ENCODE results near the gene LTBP1.

LTBP1 gene

DNA sequence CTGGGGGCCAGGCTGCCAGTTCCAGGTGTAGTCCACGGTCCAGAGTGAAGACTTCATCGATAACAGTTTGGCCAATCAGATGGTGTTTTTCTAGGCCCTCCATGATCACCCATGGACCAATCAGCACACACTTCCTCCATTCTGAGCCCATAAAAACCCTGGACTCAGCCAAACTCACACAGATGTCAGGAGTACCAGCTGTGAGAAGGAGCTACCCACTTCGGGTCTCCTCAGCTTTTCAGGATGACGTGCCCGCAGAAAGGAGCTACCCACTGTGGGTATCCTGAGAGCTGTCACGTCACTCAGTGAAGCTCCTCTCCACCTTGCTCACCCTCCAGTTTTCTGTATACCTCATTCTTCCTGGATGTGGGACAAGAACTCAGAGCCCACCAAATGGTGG lies 319.7 kb downstream of the LTBP1 start:
- Histone ChIP-seq H3K27ac (ENCODE audit: low read depth, low read length) (no peak overlapping the region), H3K79me2 (ENCODE audit: control insufficient read depth, insufficient read depth, low read length) (no peaks in the 10 kb centered on the region), H3K4ac (ENCODE audit: low read depth, low read length) (no peak overlapping the region), H3K27me3 (ENCODE audit: insufficient read depth, low read length, poor library complexity) (no peaks in the 10 kb centered on the region), H3K4me1 (ENCODE audit: control insufficient read depth, low read depth, low read length) (no peaks in the 10 kb centered on the region), H4K5ac (ENCODE audit: low read length) (no peak overlapping the region), H3K23ac (ENCODE audit: low read length) (no peak overlapping the region), H3K9ac (ENCODE audit: low read length) (no peak overlapping the region), H3K4me2 (ENCODE audit: low read length) (no peak overlapping the region), H3K56ac (ENCODE audit: low read length) (no peak overlapping the region), H2BK5ac (ENCODE audit: low read length) (no peak overlapping the region), H2BK120ac (ENCODE audit: low read depth, low read length) (no peak overlapping the region), H3K36me3 (ENCODE audit: control insufficient read depth, insufficient read depth, low read length) (no peaks in the 10 kb centered on the region), H2AK5ac (ENCODE audit: low read length) (no peak overlapping the region), H2BK15ac (replicated peaks; ENCODE audit: low read depth) (no peak overlapping the region), H3K18ac (ENCODE audit: low read length) (no peak overlapping the region), H4K8ac (ENCODE audit: low read depth, low read length) (no peak overlapping the region), H3K79me1 (ENCODE audit: low read length) (no peaks in the 10 kb centered on the region), H3K4me3 (ENCODE audit: low read length) (no peak overlapping the region)
- no peak for DNase-seq
- no CpG with 5 or more reads among the region's 6 CpGs for WGBS (ENCODE audit: extremely low coverage, insufficient coverage, low lambda C conversion rate)

DNA sequence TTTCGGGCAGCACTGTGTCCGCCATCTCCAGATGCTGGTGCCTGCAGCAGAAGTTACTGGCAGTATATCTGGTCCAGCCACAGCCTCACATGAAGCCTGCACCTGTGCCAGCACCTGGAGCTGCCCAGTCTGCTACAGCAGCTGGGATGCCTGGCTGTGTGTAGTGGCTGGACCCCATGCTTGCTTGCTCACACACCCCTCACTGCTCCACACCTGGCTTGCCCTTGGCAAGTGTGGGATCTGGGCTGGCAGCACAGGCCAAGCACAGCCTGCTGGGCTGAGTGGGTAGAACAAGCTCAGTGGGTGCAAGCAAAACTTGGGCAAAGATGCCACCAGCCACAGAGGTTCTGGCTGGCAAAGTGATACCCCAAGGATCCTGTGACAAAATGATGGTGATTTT lies 320.3 kb downstream of the LTBP1 start:
- no peaks in the 10 kb centered on the region for H3K27me3 ChIP-seq (ENCODE audit: insufficient read depth, low read length, poor library complexity)
- no peak overlapping the region for H3K27ac ChIP-seq (ENCODE audit: low read depth, low read length)
- H3K36me3 ChIP-seq (ENCODE audit: control insufficient read depth, insufficient read depth, low read length) = no peaks in the 10 kb centered on the region
- H3K4ac ChIP-seq (ENCODE audit: low read depth, low read length) = no peak overlapping the region
- H4K8ac ChIP-seq (ENCODE audit: low read depth, low read length) = no peak overlapping the region
- H2BK120ac ChIP-seq (ENCODE audit: low read depth, low read length) = no peak overlapping the region
- no peak overlapping the region for H3K56ac ChIP-seq (ENCODE audit: low read length)
- no peak overlapping the region for H4K5ac ChIP-seq (ENCODE audit: low read length)
- H3K9ac ChIP-seq (ENCODE audit: low read length) = no peak overlapping the region
- no peak overlapping the region for H3K18ac ChIP-seq (ENCODE audit: low read length)
- no peak overlapping the region for H3K4me3 ChIP-seq (ENCODE audit: low read length)
- no peak overlapping the region for H3K23ac ChIP-seq (ENCODE audit: low read length)
- H3K4me2 ChIP-seq (ENCODE audit: low read length) = no peak overlapping the region
- H2BK15ac ChIP-seq (replicated peaks; ENCODE audit: low read depth) = no peak overlapping the region
- H2AK5ac ChIP-seq (ENCODE audit: low read length) = no peak overlapping the region
- H2BK5ac ChIP-seq (ENCODE audit: low read length) = no peak overlapping the region
- DNase-seq = no peak
- no CpG with 5 or more reads among the region's 2 CpGs for WGBS (ENCODE audit: extremely low coverage, insufficient coverage, low lambda C conversion rate)
- H3K79me1 ChIP-seq (ENCODE audit: low read length) = no peaks in the 10 kb centered on the region
- no peaks in the 10 kb centered on the region for H3K79me2 ChIP-seq (ENCODE audit: control insufficient read depth, insufficient read depth, low read length)
- H3K4me1 ChIP-seq (ENCODE audit: control insufficient read depth, low read depth, low read length) = no peaks in the 10 kb centered on the region

DNA sequence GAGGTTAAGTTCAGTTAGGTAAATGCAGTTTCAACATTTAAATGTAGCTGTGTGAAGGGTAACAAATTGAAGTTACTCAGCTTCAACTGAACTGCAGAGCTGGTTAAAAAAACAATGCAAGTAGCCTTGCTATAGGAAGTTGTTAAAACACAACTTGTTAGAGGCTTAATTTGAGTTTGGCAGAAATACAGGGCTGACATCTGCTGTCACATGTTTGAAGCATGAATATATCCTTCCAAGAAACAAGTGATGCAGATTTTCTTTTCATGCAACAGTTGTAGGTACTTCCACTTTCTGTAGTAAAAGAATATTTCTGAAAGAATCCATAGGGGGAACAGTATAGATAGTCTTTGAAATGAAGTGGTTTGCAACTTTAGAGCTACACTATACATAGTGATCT lies 321.0 kb downstream of the LTBP1 start:
- Histone ChIP-seq H3K9ac (ENCODE audit: low read length) (no peak overlapping the region), H2AK5ac (ENCODE audit: low read length) (no peak overlapping the region), H3K36me3 (ENCODE audit: control insufficient read depth, insufficient read depth, low read length) (no peaks in the 10 kb centered on the region), H3K27me3 (ENCODE audit: insufficient read depth, low read length, poor library complexity) (no peaks in the 10 kb centered on the region), H3K4ac (ENCODE audit: low read depth, low read length) (no peak overlapping the region), H4K8ac (ENCODE audit: low read depth, low read length) (no peak overlapping the region), H3K27ac (ENCODE audit: low read depth, low read length) (no peak overlapping the region), H2BK15ac (replicated peaks; ENCODE audit: low read depth) (no peak overlapping the region), H2BK120ac (ENCODE audit: low read depth, low read length) (no peak overlapping the region), H3K4me2 (ENCODE audit: low read length) (no peak overlapping the region), H3K56ac (ENCODE audit: low read length) (no peak overlapping the region), H3K4me3 (ENCODE audit: low read length) (no peak overlapping the region), H3K23ac (ENCODE audit: low read length) (no peak overlapping the region), H3K79me1 (ENCODE audit: low read length) (no peaks in the 10 kb centered on the region), H3K4me1 (ENCODE audit: control insufficient read depth, low read depth, low read length) (no peaks in the 10 kb centered on the region), H3K18ac (ENCODE audit: low read length) (no peak overlapping the region), H2BK5ac (ENCODE audit: low read length) (no peak overlapping the region), H3K79me2 (ENCODE audit: control insufficient read depth, insufficient read depth, low read length) (no peaks in the 10 kb centered on the region), H4K5ac (ENCODE audit: low read length) (no peak overlapping the region)
- no peak for DNase-seq

DNA sequence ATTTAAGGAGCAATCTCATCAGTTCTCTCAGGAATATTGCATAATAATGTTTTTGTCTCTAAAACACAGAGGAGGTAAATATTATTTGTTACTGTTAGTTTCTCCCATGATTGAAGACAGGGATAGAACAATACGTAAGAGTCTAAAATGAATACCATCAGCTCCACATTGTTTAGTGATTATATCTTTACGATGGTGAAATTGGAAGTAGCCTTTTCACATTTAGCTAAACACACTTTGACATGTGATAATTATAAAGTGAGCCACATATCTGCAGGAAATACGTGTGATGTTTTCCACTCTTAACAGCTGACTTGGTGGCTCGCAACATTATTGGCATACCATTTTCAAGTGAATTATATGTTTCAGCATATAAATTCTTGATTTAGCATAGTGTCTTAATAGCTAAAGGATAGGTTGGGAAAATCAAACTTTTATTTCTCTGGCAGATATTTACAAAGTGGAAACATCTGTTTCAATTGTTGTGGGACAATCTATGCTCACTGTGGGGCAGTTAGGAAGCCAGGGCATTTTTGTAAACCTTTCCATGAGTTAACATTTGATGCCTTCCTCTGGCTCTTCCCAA lies 321.6 kb downstream of the LTBP1 start:
- DNase-seq = no peak

DNA sequence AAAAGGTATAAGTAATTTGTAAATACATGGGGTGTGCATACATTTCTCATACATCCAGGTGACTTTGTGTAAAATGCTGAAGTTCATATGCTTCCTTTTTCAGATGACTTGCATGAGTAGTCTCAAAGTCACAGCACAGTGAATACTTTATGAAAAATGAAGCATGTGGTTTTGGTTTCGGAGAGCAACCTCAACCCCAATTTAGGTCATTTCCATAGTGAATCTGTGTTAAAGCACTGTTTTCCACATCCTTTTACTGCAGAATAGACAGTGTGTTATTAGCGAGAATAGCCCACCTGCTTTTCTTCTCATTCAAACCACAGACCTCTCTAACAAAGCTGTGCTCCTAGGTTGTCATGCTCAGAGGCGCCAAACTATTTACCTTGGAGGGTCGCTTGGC lies 325.2 kb downstream of the LTBP1 start:
- Histone ChIP-seq H3K4ac (ENCODE audit: low read depth, low read length) (no peak overlapping the region), H2BK15ac (replicated peaks; ENCODE audit: low read depth) (no peak overlapping the region), H3K27me3 (ENCODE audit: insufficient read depth, low read length, poor library complexity) (no peaks in the 10 kb centered on the region), H3K23ac (ENCODE audit: low read length) (no peak overlapping the region), H2BK5ac (ENCODE audit: low read length) (no peak overlapping the region), H3K4me3 (ENCODE audit: low read length) (no peak overlapping the region), H3K27ac (ENCODE audit: low read depth, low read length) (no peak overlapping the region), H3K56ac (ENCODE audit: low read length) (no peak overlapping the region), H3K36me3 (ENCODE audit: control insufficient read depth, insufficient read depth, low read length) (no peaks in the 10 kb centered on the region), H4K8ac (ENCODE audit: low read depth, low read length) (no peak overlapping the region), H3K79me1 (ENCODE audit: low read length) (no peaks in the 10 kb centered on the region), H3K9ac (ENCODE audit: low read length) (no peak overlapping the region), H4K5ac (ENCODE audit: low read length) (no peak overlapping the region), H3K4me1 (ENCODE audit: control insufficient read depth, low read depth, low read length) (no peaks in the 10 kb centered on the region), H2AK5ac (ENCODE audit: low read length) (no peak overlapping the region), H3K4me2 (ENCODE audit: low read length) (no peak overlapping the region), H3K79me2 (ENCODE audit: control insufficient read depth, insufficient read depth, low read length) (no peaks in the 10 kb centered on the region), H2BK120ac (ENCODE audit: low read depth, low read length) (no peak overlapping the region), H3K18ac (ENCODE audit: low read length) (no peak overlapping the region)
- no CpG with 5 or more reads among the region's 4 CpGs for WGBS (ENCODE audit: extremely low coverage, insufficient coverage, low lambda C conversion rate)
- DNase-seq = no peak

More for the DNA sequence above, 321.6 kb downstream of the LTBP1 start:
- Histone ChIP-seq H3K36me3 (ENCODE audit: control insufficient read depth, insufficient read depth, low read length) (no peaks in the 10 kb centered on the region), H3K4ac (ENCODE audit: low read depth, low read length) (no peak overlapping the region), H3K23ac (ENCODE audit: low read length) (no peak overlapping the region), H3K18ac (ENCODE audit: low read length) (no peak overlapping the region), H2BK15ac (replicated peaks; ENCODE audit: low read depth) (no peak overlapping the region), H3K56ac (ENCODE audit: low read length) (no peak overlapping the region), H2BK120ac (ENCODE audit: low read depth, low read length) (no peak overlapping the region), H3K79me2 (ENCODE audit: control insufficient read depth, insufficient read depth, low read length) (no peaks in the 10 kb centered on the region), H3K4me1 (ENCODE audit: control insufficient read depth, low read depth, low read length) (no peaks in the 10 kb centered on the region), H3K4me2 (ENCODE audit: low read length) (no peak overlapping the region), H2BK5ac (ENCODE audit: low read length) (no peak overlapping the region), H4K8ac (ENCODE audit: low read depth, low read length) (no peak overlapping the region), H3K9ac (ENCODE audit: low read length) (no peak overlapping the region), H2AK5ac (ENCODE audit: low read length) (no peak overlapping the region), H4K5ac (ENCODE audit: low read length) (no peak overlapping the region), H3K4me3 (ENCODE audit: low read length) (no peak overlapping the region), H3K79me1 (ENCODE audit: low read length) (no peaks in the 10 kb centered on the region), H3K27me3 (ENCODE audit: insufficient read depth, low read length, poor library complexity) (no peaks in the 10 kb centered on the region), H3K27ac (ENCODE audit: low read depth, low read length) (no peak overlapping the region)
- no CpG with 5 or more reads among the region's 4 CpGs for WGBS (ENCODE audit: extremely low coverage, insufficient coverage, low lambda C conversion rate)

DNA sequence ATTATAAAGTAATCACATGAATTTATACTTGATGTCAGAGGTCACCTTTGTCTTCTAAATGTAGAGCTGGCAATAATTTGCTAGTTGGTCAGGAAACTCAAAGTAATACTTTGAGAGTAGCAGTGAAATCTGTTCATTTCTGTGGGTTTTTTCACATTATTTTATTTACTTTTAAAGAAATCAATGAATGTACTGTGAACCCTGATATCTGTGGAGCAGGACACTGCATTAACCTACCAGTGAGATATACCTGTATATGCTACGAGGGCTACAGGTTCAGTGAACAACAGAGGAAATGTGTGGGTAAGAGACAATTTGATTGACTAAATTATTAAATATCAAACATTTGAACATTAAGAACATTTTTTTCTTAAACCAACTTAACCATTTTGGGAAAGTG lies 326.7 kb downstream of the LTBP1 start:
- no peak overlapping the region for H3K4ac ChIP-seq (ENCODE audit: low read depth, low read length)
- no peak overlapping the region for H2BK5ac ChIP-seq (ENCODE audit: low read length)
- no peak overlapping the region for H4K5ac ChIP-seq (ENCODE audit: low read length)
- no peaks in the 10 kb centered on the region for H3K79me1 ChIP-seq (ENCODE audit: low read length)
- no peak overlapping the region for H3K18ac ChIP-seq (ENCODE audit: low read length)
- no peak overlapping the region for H3K23ac ChIP-seq (ENCODE audit: low read length)
- no peak overlapping the region for H4K8ac ChIP-seq (ENCODE audit: low read depth, low read length)
- no peaks in the 10 kb centered on the region for H3K36me3 ChIP-seq (ENCODE audit: control insufficient read depth, insufficient read depth, low read length)
- H2BK120ac ChIP-seq (ENCODE audit: low read depth, low read length) = no peak overlapping the region
- no peaks in the 10 kb centered on the region for H3K4me1 ChIP-seq (ENCODE audit: control insufficient read depth, low read depth, low read length)
- DNase-seq = no peak
- H3K9ac ChIP-seq (ENCODE audit: low read length) = no peak overlapping the region
- WGBS (ENCODE audit: extremely low coverage, insufficient coverage, low lambda C conversion rate) = no CpG with 5 or more reads among the region's 1 CpG
- H3K27ac ChIP-seq (ENCODE audit: low read depth, low read length) = no peak overlapping the region
- H3K27me3 ChIP-seq (ENCODE audit: insufficient read depth, low read length, poor library complexity) = no peaks in the 10 kb centered on the region
- H3K79me2 ChIP-seq (ENCODE audit: control insufficient read depth, insufficient read depth, low read length) = no peaks in the 10 kb centered on the region
- H2BK15ac ChIP-seq (replicated peaks; ENCODE audit: low read depth) = no peak overlapping the region
- no peak overlapping the region for H2AK5ac ChIP-seq (ENCODE audit: low read length)
- no peak overlapping the region for H3K56ac ChIP-seq (ENCODE audit: low read length)
- H3K4me3 ChIP-seq (ENCODE audit: low read length) = no peak overlapping the region
- no peak overlapping the region for H3K4me2 ChIP-seq (ENCODE audit: low read length)

Data from mesendoderm (in vitro differentiated cells).